GM12891 (cell line): Measurements from ENCODE around the gene RAB11FIP4.

Experiments used
- POLR2A ChIP-seq: IDR thresholded peaks from 2 replicates; pipeline ENCODE4 v1.6.1; 2011; ENCODE audit warnings: low read depth, low read length, control low read depth
- POLR2AphosphoS5 ChIP-seq: IDR thresholded peaks from 2 replicates; pipeline ENCODE4 v1.6.1; 2011; ENCODE audit warnings: low read depth, low read length, control low read depth
- POU2F2 ChIP-seq: IDR thresholded peaks from 2 replicates; pipeline ENCODE4 v1.6.1; 2011; ENCODE audit warnings: low read depth, mild to moderate bottlenecking, control low read depth, low read length, moderate library complexity
- SPI1 ChIP-seq: IDR thresholded peaks from 2 replicates; pipeline ENCODE4 v1.6.1; 2011; ENCODE audit warnings: low read depth, low read length, control low read depth
- TAF1 ChIP-seq: IDR thresholded peaks from 2 replicates; pipeline ENCODE4 v1.6.1; 2011; ENCODE audit warnings: low read depth, low read length, control low read depth

DNA sequence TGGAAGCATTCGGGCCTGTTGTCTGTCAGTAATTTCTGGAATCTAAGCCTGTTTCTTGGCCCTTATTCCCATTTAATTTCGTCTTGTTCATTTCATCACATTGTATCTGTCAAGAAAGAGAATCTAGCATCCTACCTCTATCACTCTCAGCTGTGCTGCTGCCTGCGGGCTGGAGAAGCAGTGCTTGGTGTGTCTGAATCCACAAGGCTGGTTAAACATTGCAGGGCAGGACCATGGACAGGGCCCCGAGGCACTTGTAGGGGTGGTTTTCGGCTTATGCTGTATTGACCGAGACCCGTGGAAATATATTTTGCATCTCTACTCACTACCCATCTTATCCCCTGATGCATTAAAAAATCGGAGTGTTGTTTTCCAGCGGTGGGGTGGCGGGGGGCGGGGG, 3.1 kb downstream of the RAB11FIP4 start:
- TF ChIP-seq POLR2A (no peak), TAF1 (no peak), POLR2AphosphoS5 (no peak), SPI1 (no peak), POU2F2 (no peak)
